Liver (tissue), 9 donors: ENCODE data around the gene COL8A1. TPM values are rescaled to one million over a fixed set of nuclear protein-coding genes. Genes with fewer than 3 reads are reported as not detected.

ENCODE experiments used
- DNase-seq: peaks from one replicate; pipeline ENCODE4 v3.0.0-alpha.2; 2017; ENCODE audit warnings: low spot score
- H3K27ac ChIP-seq, 2 donors: one replicate each; pipeline ENCODE4 v1.7.0; 2013; ENCODE audit warnings: inconsistent platforms in 2 of 2, low read length in 2 of 2, control low read depth in 1 of 2, low read depth in 1 of 2, mild to moderate bottlenecking in 1 of 2
- H3K27me3 ChIP-seq, 4 donors: one replicate each; pipeline versions ENCODE4 v1.6.1 to v1.7.0; 2013; ENCODE audit warnings: low read length in 3 of 4, inconsistent platforms in 1 of 4, mild to moderate bottlenecking in 1 of 4, moderate library complexity in 1 of 4; ENCODE audit not compliant: control insufficient read depth in 4 of 4, insufficient read depth in 4 of 4
- H3K36me3 ChIP-seq, 4 donors: one replicate each; pipeline versions ENCODE4 v1.6.1 to v1.7.0; 2013; ENCODE audit warnings: low read length in 3 of 4, mild to moderate bottlenecking in 3 of 4, low read depth in 1 of 4, moderate library complexity in 1 of 4; ENCODE audit not compliant: control insufficient read depth in 4 of 4, insufficient read depth in 3 of 4
- H3K4me1 ChIP-seq, 4 donors: one replicate each; pipeline versions ENCODE4 v1.6.1 to v1.7.0; 2013; ENCODE audit warnings: low read length in 3 of 4, mild to moderate bottlenecking in 3 of 4, moderate library complexity in 1 of 4; ENCODE audit not compliant: control insufficient read depth in 4 of 4, insufficient read depth in 4 of 4
- H3K4me3 ChIP-seq, 3 donors: one replicate each; pipeline versions ENCODE4 v1.6.1 to v1.7.0; 2013; ENCODE audit warnings: low read length in 3 of 3, control low read depth in 1 of 3, low read depth in 1 of 3, mild to moderate bottlenecking in 1 of 3
- H3K9ac ChIP-seq, 2 donors: one replicate each; pipeline ENCODE4 v1.7.0; 2013; ENCODE audit warnings: low read length in 2 of 2, mild to moderate bottlenecking in 2 of 2, moderate library complexity in 2 of 2, control low read depth in 1 of 2, low read depth in 1 of 2
- H3K9me3 ChIP-seq, 4 donors: one replicate each; pipeline versions ENCODE4 v1.6.1 to v1.7.0; 2013; ENCODE audit warnings: low read length in 3 of 4; ENCODE audit not compliant: control insufficient read depth in 4 of 4
- ATF3 ChIP-seq: IDR thresholded peaks from 2 replicates; pipeline ENCODE4 v1.6.1; 2016; ENCODE audit warnings: antibody characterized with exemption
- CTCF ChIP-seq: fragments of 150-350 bp; IDR thresholded peaks from 2 replicates; pipeline ENCODE4 v1.5.1; 2017; ENCODE audit warnings: improper control_type of control experiment, low read depth, low read length; ENCODE audit not compliant: missing input control
- EGR1 ChIP-seq, 2 donors: IDR thresholded peaks; 2 replicates each; pipeline ENCODE4 v1.6.1; 2016 to 2018; ENCODE audit warnings: antibody characterized with exemption in 2 of 2, low read depth in 2 of 2
- FOXA1 ChIP-seq: IDR thresholded peaks from 2 replicates; pipeline ENCODE4 v1.6.1; 2016; ENCODE audit warnings: antibody characterized with exemption
- FOXA2 ChIP-seq: IDR thresholded peaks from 2 replicates; pipeline ENCODE4 v1.6.1; 2016; ENCODE audit warnings: antibody characterized with exemption
- GABPA ChIP-seq, 2 donors: IDR thresholded peaks in 1 of 2; conservative IDR thresholded peaks in 1 of 2; 2 replicates each; pipeline ENCODE4 v1.6.1; 2016; ENCODE audit warnings: antibody characterized with exemption in 2 of 2, mild to moderate bottlenecking in 1 of 2, moderate library complexity in 1 of 2
- HNF4A ChIP-seq, 2 donors: conservative IDR thresholded peaks; 2 replicates each; pipeline ENCODE4 v1.6.1; 2016; ENCODE audit warnings: antibody characterized with exemption in 2 of 2, mild to moderate bottlenecking in 2 of 2
- HNF4G ChIP-seq: IDR thresholded peaks from 2 replicates; pipeline ENCODE4 v1.6.1; 2016; ENCODE audit warnings: antibody characterized with exemption
- JUND ChIP-seq, 2 donors: IDR thresholded peaks; 2 replicates each; pipeline ENCODE4 v1.6.1; 2016; ENCODE audit warnings: antibody characterized with exemption in 2 of 2
- MAX ChIP-seq: IDR thresholded peaks from 2 replicates; pipeline ENCODE4 v1.6.1; 2016; ENCODE audit warnings: antibody characterized with exemption
- NR2F2 ChIP-seq: IDR thresholded peaks from 2 replicates; pipeline ENCODE4 v1.6.1; 2016; ENCODE audit warnings: antibody characterized with exemption
- RAD21 ChIP-seq, 2 donors: IDR thresholded peaks; 2 replicates each; pipeline ENCODE4 v1.6.1; 2016; ENCODE audit warnings: antibody characterized with exemption in 2 of 2, mild to moderate bottlenecking in 2 of 2
- REST ChIP-seq: IDR thresholded peaks from 2 replicates; pipeline ENCODE4 v1.6.1; 2016; ENCODE audit warnings: antibody characterized with exemption, mild to moderate bottlenecking
- RXRA ChIP-seq, 2 donors: IDR thresholded peaks; 2 replicates each; pipeline ENCODE4 v1.6.1; 2017 to 2018; ENCODE audit warnings: antibody characterized with exemption in 2 of 2, mild to moderate bottlenecking in 1 of 2
- SP1 ChIP-seq: IDR thresholded peaks from 2 replicates; pipeline ENCODE4 v1.6.1; 2018; ENCODE audit warnings: antibody characterized with exemption, mild to moderate bottlenecking
- TAF1 ChIP-seq: conservative IDR thresholded peaks from 2 replicates; pipeline ENCODE4 v1.6.1; 2016; ENCODE audit warnings: antibody characterized with exemption, mild to moderate bottlenecking
- YY1 ChIP-seq: IDR thresholded peaks from 2 replicates; pipeline ENCODE4 v1.6.1; 2016; ENCODE audit warnings: antibody characterized with exemption, mild to moderate bottlenecking
- ZBTB33 ChIP-seq: IDR thresholded peaks from 2 replicates; pipeline ENCODE4 v1.6.1; 2016; ENCODE audit warnings: antibody characterized with exemption
- WGBS: extraction: QIAGEN DNeasy Blood & Tissue Kit; methylation state at CpG from one replicate; pipeline ENCODE4 v1.1.7; 2013; 5-methylcytosine and 5-hydroxymethylcytosine counted together
- polyA plus RNA-seq, 2 donors: library from polyadenylated mRNA; stranded (reverse) in 1 of 2; unstranded in 1 of 2; fragments of 200-250 nt in 1 of 2; fragments of >200 nt in 1 of 2; fragmentation: Nextera tagmentation in 1 of 2; extraction: Ambion mirVana in 1 of 2; gene quantifications; one replicate each; pipeline versions ENCODE4 v1.2.1 to v1.2.3, GENCODE V29; 2013 to 2015
- total RNA-seq, 2 donors: library from RNA; depleted of rRNA; stranded (reverse); fragments of >200 nt; gene quantifications; one replicate each; pipeline ENCODE4 v1.2.3, GENCODE V29; 2014
- donor health status: healthy.
- donor health status: healthy.
- donor health status: healthy.
- donor health status: healthy.
- donor health status: healthy.

Gene COL8A1
- total and polyA plus RNA-seq, 4 donors: 0.14 to 2.2 (median 1.0) TPM

GRCh38 chr3:99641480-99641879, 3.1 kb downstream of the COL8A1 start:
- Histone ChIP-seq H3K9me3 (no peaks in the 10 kb centered on the region), H3K4me3 (no peak overlapping the region), H3K27ac (no peak overlapping the region), H3K27me3 (peaks cover 0 to 14% (median 6%) of the 10 kb centered on the region in 4 donors), H3K9ac (no peak overlapping the region), H3K4me1 (peaks cover 0 to 12% (median 9%) of the 10 kb centered on the region in 4 donors), H3K36me3 (no peaks in the 10 kb centered on the region)
- WGBS: 62% methylated on average over 2 of the region's 2 CpGs
- no peak for DNase-seq
- TF ChIP-seq RAD21 (IDR thresholded peaks at IDR 0.05) (no peak), FOXA1 (no peak), REST (no peak), RXRA (IDR thresholded peaks at IDR 0.05) (no peak), EGR1 (IDR thresholded peaks at IDR 0.05; ENCODE audit: low read depth in 2 of 2) (no peak), JUND (IDR thresholded peaks at IDR 0.05) (no peak), ZBTB33 (no peak), MAX (no peak), YY1 (no peak), HNF4G (no peak), TAF1 (no peak), GABPA (IDR thresholded peaks at IDR 0.05 in 1 of 2, conservative IDR thresholded peaks at IDR 0.05 in 1 of 2) (no peak), CTCF (no peak), HNF4A (conservative IDR thresholded peaks at IDR 0.05) (no peak), FOXA2 (no peak), NR2F2 (no peak), SP1 (no peak), ATF3 (no peak)
